ENCODE measurements around the gene EEIG1.
A peak's percentile ranks its signal among the peaks of the same experiment; 100 is the strongest.

Gene EEIG1

GRCh38 chr9:127945942-127946341, 34.8 kb downstream of the EEIG1 start:
- TF ChIP-seq, protein P1, sequence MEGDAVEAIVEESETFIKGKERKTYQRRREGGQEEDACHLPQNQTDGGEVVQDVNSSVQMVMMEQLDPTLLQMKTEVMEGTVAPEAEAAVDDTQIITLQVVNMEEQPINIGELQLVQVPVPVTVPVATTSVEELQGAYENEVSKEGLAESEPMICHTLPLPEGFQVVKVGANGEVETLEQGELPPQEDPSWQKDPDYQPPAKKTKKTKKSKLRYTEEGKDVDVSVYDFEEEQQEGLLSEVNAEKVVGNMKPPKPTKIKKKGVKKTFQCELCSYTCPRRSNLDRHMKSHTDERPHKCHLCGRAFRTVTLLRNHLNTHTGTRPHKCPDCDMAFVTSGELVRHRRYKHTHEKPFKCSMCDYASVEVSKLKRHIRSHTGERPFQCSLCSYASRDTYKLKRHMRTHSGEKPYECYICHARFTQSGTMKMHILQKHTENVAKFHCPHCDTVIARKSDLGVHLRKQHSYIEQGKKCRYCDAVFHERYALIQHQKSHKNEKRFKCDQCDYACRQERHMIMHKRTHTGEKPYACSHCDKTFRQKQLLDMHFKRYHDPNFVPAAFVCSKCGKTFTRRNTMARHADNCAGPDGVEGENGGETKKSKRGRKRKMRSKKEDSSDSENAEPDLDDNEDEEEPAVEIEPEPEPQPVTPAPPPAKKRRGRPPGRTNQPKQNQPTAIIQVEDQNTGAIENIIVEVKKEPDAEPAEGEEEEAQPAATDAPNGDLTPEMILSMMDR (conservative IDR thresholded peaks at IDR 0.05) = no peak
- H3K27ac ChIP-seq = peak overlapping the region; percentile 27

DNA sequence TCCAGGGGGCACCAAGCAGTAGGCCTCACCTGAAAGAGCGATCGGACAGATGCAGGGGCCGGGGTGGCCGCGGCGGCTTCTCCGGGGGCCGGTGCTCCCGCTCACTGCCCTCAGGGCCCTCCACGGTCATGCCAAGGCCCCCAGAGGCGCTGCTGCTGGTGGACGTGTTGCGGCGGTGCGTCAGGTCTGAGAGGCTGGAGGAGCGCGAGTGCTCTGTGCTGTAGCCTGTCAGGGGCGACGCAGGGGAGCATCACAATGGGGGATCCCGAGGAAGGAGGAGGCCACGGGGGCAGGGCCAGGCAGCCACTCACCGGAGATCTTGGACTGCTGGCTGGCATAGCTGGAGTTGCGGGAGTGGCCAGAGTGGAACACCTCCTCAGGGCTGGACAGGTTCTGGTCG, 35.5 kb downstream of the EEIG1 start:
- peak overlapping the region; percentile 27; the same call in 1 of the 2 replicates for H3K27ac ChIP-seq
- TF ChIP-seq, protein P1 (conservative IDR thresholded peaks at IDR 0.05) = no peak

- no peak overlapping the region for H3K27ac ChIP-seq
- TF ChIP-seq, protein P1 (conservative IDR thresholded peaks at IDR 0.05) = no peak
Measured at GRCh38 chr9:127944586-127945218, 36.1 kb downstream of the EEIG1 start.

- H3K27ac ChIP-seq = no peak overlapping the region
Measured at GRCh38 chr9:127943731-127944144, 37.1 kb downstream of the EEIG1 start.

DNA sequence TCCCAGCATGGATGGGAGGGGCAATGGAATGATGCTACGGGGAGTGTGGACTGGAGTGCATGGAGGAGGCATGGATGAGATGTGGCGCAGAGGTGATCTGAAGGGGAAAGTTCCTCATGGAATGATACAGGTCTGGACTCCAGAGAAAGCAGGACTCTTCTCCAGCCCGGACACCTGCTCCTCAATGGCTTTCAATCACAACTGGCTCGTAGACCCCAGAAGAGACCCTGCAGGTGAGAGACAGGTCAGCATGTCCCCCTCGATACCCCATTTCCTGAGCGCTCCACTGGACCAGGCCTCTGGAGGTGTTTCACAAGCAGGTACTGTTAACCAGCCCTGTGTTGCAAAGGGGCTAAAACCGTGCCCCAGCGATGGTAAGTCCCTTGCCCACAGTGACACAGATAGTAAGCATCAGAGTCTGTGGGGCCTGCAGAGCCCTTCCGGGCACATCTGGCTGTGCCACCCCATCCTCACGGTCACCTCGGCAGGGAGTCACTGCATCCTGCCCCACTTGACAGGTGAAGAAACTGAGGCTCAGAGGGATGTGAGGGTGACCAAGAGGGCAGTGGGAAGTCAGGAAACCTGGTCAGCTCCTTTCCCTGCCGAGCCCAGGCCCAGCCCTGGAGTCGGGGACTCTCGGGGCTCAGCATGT, 37.7 kb downstream of the EEIG1 start:
- TF ChIP-seq, protein P1 (conservative IDR thresholded peaks at IDR 0.05) = no peak
- H3K27ac ChIP-seq = no peak overlapping the region

More at GRCh38 chr9:127943731-127944144, 37.1 kb downstream of the EEIG1 start:
- TF ChIP-seq, protein P1 (conservative IDR thresholded peaks at IDR 0.05) = peak; percentile 94

DNA sequence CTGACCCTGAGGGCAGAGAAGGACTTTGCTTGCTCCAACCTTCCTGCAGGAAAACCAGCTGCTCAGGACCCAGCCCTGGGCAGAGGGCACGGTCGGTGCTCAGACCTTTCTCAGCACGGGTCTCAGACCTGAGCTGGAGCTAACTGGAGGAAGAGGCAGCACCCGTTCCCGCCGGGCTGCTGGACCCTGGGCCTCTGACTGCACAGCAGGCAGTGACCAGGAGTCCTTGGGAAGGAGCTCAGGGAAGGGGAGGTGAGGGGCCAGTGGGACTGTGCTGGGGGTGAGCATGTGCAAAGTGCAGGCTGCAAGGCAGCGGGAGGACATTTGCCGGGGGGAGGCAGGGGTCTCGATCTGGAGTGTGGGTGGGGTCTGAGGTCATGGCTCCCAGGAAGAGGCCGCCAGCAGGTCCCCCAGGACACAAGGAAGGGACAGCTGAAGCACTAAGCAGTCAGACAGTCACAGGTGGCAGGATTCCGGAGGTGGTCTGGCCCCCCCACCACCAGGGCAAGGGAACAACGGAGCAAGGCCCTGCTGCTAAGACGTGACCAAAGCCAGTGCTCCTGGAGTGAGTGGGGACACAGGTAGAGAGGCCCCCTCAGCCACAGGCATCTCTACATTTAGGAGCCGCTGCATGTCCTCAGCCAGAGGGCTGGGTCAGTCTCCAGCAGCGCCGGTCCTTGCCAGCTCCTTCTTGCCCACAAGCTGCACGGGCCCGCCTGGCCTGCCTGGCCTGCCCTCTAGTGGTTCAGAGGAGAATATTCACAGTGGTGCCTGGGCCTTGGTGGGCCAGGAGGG, 38.4 kb downstream of the EEIG1 start:
- TF ChIP-seq, protein P1 (conservative IDR thresholded peaks at IDR 0.05) = peak; percentile 96
- H3K27ac ChIP-seq = peak overlapping the region; percentile 10; the same call in 1 of the 2 replicates

- H3K27ac ChIP-seq = peak overlapping the region; percentile 10; the same call in 1 of the 2 replicates
- TF ChIP-seq, protein P1 (conservative IDR thresholded peaks at IDR 0.05) = no peak
Measured at GRCh38 chr9:127941961-127942215, 38.9 kb downstream of the EEIG1 start.
